ENCODE results near the gene RNF220. TPM values are rescaled to one million over a fixed set of nuclear protein-coding genes. Genes with fewer than 3 reads are reported as not detected.

The RNF220 gene
- total and polyA plus RNA-seq, 9 of the 15 experiments (the other 6 are each of a cell fraction or from before 2014, with no cell fraction given): 5.1 to 117 (median 66.9) TPM

GRCh38 chr1:44423591-44424537 lies 18.8 kb downstream of the RNF220 start:
- no peaks in the 10 kb centered on the region for H3K36me3 ChIP-seq (ENCODE audit: control insufficient read depth, insufficient read depth, low read length)
- POLR2A ChIA-PET: interaction anchor here (1.0 kb wide), 1 partner anchor 15 kb away, joined by 3 read pairs; no protein-coding TSS in a partner anchor
- H3K4me2 ChIP-seq (ENCODE audit: insufficient read depth, low read length): no peak overlapping the region
- BruUV-seq (replicated peaks): no TSS peak
- no peak overlapping the region for H3K27ac ChIP-seq (ENCODE audit: extremely low read depth, low read depth, low read length)
- H2AFZ ChIP-seq (ENCODE audit: low read depth, low read length): no peak overlapping the region
- ATAC-seq (no peak), DNase-seq (ENCODE audit: extremely low read depth in 1 of 4, low spot score in 3 of 4) (no peak), FAIRE-seq (no peak)
- intact Hi-C loops (cut with micrococcal nuclease) (no loop called here), in situ Hi-C loops (cut with MboI) (no loop called here)
- no peak overlapping the region for H3K9ac ChIP-seq (ENCODE audit: insufficient read depth in 1 of 2, low read depth in 2 of 2, low read length in 2 of 2)
- 2% methylated on average over 19 of the region's 19 CpGs for WGBS (ENCODE audit: insufficient coverage, low coverage, missing lambda C conversion rate)
- H3K4me3 ChIP-seq: no peak overlapping the region
- H3K79me2 ChIP-seq (ENCODE audit: control insufficient read depth, insufficient read depth, low read length): no peaks in the 10 kb centered on the region
- peaks cover 48 to 71% of the 10 kb centered on the region in 2 experiments for H3K27me3 ChIP-seq (ENCODE audit: control insufficient read depth in 2 of 2, insufficient read depth in 2 of 2, low read length in 2 of 2)
- H3K9me3 ChIP-seq (replicated peaks; ENCODE audit: control insufficient read depth, insufficient read depth, low read depth, low read length): no peaks in the 10 kb centered on the region
- 0 out of 2 replicates have a peak, but pooled peaks cover 9% of the 10 kb centered on the region for H4K20me1 ChIP-seq (replicated peaks; ENCODE audit: control insufficient read depth, insufficient read depth, low read length)
- TF ChIP-seq HDAC3 (IDR thresholded peaks at IDR 0.05; ENCODE audit: borderline replicate concordance, partially characterized antibody) (no peak), ZBTB2 (IDR thresholded peaks at IDR 0.05) (no peak), CTBP1 (IDR thresholded peaks at IDR 0.05; ENCODE audit: borderline replicate concordance) (peak; percentile 57; the same call in 1 of the 2 replicates), ZNF75A (CRISPR knock-in tag; IDR thresholded peaks at IDR 0.05) (no peak), TAF9B (IDR thresholded peaks at IDR 0.05; ENCODE audit: partially characterized antibody) (no peak), ATF4 (CRISPR knock-in tag; IDR thresholded peaks at IDR 0.05) (no peak), CBFA2T3 (IDR thresholded peaks at IDR 0.05) (peak; percentile 67), LCOR (CRISPR knock-in tag; IDR thresholded peaks at IDR 0.05) (no peak)
- TF ChIP-seq, protein P1, sequence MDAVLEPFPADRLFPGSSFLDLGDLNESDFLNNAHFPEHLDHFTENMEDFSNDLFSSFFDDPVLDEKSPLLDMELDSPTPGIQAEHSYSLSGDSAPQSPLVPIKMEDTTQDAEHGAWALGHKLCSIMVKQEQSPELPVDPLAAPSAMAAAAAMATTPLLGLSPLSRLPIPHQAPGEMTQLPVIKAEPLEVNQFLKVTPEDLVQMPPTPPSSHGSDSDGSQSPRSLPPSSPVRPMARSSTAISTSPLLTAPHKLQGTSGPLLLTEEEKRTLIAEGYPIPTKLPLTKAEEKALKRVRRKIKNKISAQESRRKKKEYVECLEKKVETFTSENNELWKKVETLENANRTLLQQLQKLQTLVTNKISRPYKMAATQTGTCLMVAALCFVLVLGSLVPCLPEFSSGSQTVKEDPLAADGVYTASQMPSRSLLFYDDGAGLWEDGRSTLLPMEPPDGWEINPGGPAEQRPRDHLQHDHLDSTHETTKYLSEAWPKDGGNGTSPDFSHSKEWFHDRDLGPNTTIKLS (IDR thresholded peaks at IDR 0.05; ENCODE audit: borderline replicate concordance, low read depth): no peak
- no peaks in the 10 kb centered on the region for H3K4me1 ChIP-seq (replicated peaks in 1 of 2; ENCODE audit: control insufficient read depth in 2 of 2, insufficient read depth in 2 of 2, low read length in 2 of 2)
- CTCF ChIA-PET (ENCODE audit: low intra/inter-chr PET ratio): no interaction called here
- H3K9me1 ChIP-seq (ENCODE audit: control insufficient read depth, insufficient read depth, low read length): no peaks in the 10 kb centered on the region

All from K562 (cell line).